Calu3 (cell line): ENCODE results near the gene SLC35A2. TPM values are rescaled to one million over a fixed set of nuclear protein-coding genes. Genes with fewer than 3 reads are reported as not detected.

Source experiments
- BruUV-seq: library from RNA; stranded (reverse); fragments of 400-500 nt; replicated peaks from 2 replicates; lab custom pipeline; 2021; lab: Mats Ljungman, UMichigan
- CTCF ChIA-PET: fragments of 300-600 bp; sonication (Branson Sonifier 250); formaldehyde crosslinking; loops from one replicate; lab custom pipeline; 2022; ENCODE audit warnings: antibody characterized with exemption; lab: Charles Lee
- DNase-seq: peaks from one replicate; pipeline ENCODE4 v3.0.0; 2022
- H3K27ac Mint-ChIP-seq: one replicate; pipeline ENCODE4 v1.8.0; 2022; ENCODE audit warnings: mixed read lengths; ENCODE audit not compliant: unreplicated experiment
- H3K27me3 Mint-ChIP-seq: one replicate; pipeline ENCODE4 v1.8.0; 2022; ENCODE audit warnings: mixed read lengths; ENCODE audit not compliant: unreplicated experiment
- H3K36me3 Mint-ChIP-seq: one replicate; pipeline ENCODE4 v1.8.0; 2022; ENCODE audit warnings: mild to moderate bottlenecking, moderate library complexity, mixed read lengths; ENCODE audit not compliant: insufficient read depth, unreplicated experiment
- H3K4me1 Mint-ChIP-seq: one replicate; pipeline ENCODE4 v1.8.0; 2022; ENCODE audit warnings: mild to moderate bottlenecking, low read depth, mixed read lengths; ENCODE audit not compliant: unreplicated experiment
- H3K4me3 Mint-ChIP-seq: one replicate; pipeline ENCODE4 v1.8.0; 2022; ENCODE audit warnings: mild to moderate bottlenecking, low read depth, moderate library complexity, mixed read lengths; ENCODE audit not compliant: unreplicated experiment
- H3K9me3 Mint-ChIP-seq: one replicate; pipeline ENCODE4 v1.8.0; 2022; ENCODE audit warnings: low read depth, mixed read lengths; ENCODE audit not compliant: unreplicated experiment
- CTCF ChIP-seq: fragments of 200-600 bp; IDR thresholded peaks from one replicate; pipeline ENCODE4 v1.8.0; 2022; ENCODE audit warnings: antibody characterized with exemption; ENCODE audit not compliant: unreplicated experiment
- intact Hi-C: fragments of 100-400 bp; cut with micrococcal nuclease; formaldehyde crosslinking; loops from one replicate; pipeline ENCODE4 v1.10.0; 2022; ENCODE audit not compliant: unreplicated experiment
- total RNA-seq: library from RNA; stranded (reverse); gene quantifications from 2 replicates; pipeline ENCODE4 v1.2.3, GENCODE V29; 2022

The SLC35A2 gene
- total RNA-seq, 1 experiment from 2014 or later: 68.1 TPM

GRCh38 chrX:48903290-48903689, 8.2 kb downstream of the SLC35A2 start:
- Mint-ChIP-seq H3K36me3 (peaks cover 64% of the 10 kb centered on the region), H3K27ac (peak overlapping the region; percentile 17), H3K27me3 (no peaks in the 10 kb centered on the region), H3K4me3 (no peak overlapping the region), H3K4me1 (no peaks in the 10 kb centered on the region), H3K9me3 (no peaks in the 10 kb centered on the region)
- no TSS peak for BruUV-seq
- no peak for TF ChIP-seq CTCF
- DNase-seq: no peak
- CTCF ChIA-PET: interaction anchor here (0.6 to 1.3 kb wide), 2 partner anchors 12 to 68 kb away, joined by 3 to 8 read pairs; partner anchors contain the start of gene PCSK1N
- intact Hi-C loops: no loop called here

- no peak for TF ChIP-seq CTCF
- Mint-ChIP-seq H3K4me1 (no peaks in the 10 kb centered on the region), H3K27ac (peak overlapping the region; percentile 17), H3K4me3 (no peak overlapping the region), H3K36me3 (peaks cover 66% of the 10 kb centered on the region), H3K9me3 (no peaks in the 10 kb centered on the region), H3K27me3 (no peaks in the 10 kb centered on the region)
- BruUV-seq: no TSS peak
- intact Hi-C loops: no loop called here
- CTCF ChIA-PET: interaction anchor here (1.3 kb wide), 1 partner anchor 11 kb away, joined by 3 read pairs; no protein-coding TSS in a partner anchor
- no peak for DNase-seq
These were observed 8.7 kb downstream of the SLC35A2 start for GRCh38 chrX:48902776-48903175.

- no peak for TF ChIP-seq CTCF
- intact Hi-C loops: no loop called here
- Mint-ChIP-seq H3K27me3 (no peaks in the 10 kb centered on the region), H3K4me1 (no peaks in the 10 kb centered on the region), H3K27ac (peak overlapping the region; percentile 11), H3K9me3 (no peaks in the 10 kb centered on the region), H3K36me3 (peaks cover 67% of the 10 kb centered on the region), H3K4me3 (peak overlapping the region; percentile 17)
- no TSS peak for BruUV-seq
- CTCF ChIA-PET: interaction anchor here (1.3 kb wide), 1 partner anchor 11 kb away, joined by 3 read pairs; no protein-coding TSS in a partner anchor
- no peak for DNase-seq
These were observed 9.3 kb downstream of the SLC35A2 start for GRCh38 chrX:48902135-48902534.

- intact Hi-C loops: no loop called here
- Mint-ChIP-seq H3K4me1 (no peaks in the 10 kb centered on the region), H3K9me3 (no peaks in the 10 kb centered on the region), H3K27me3 (no peaks in the 10 kb centered on the region), H3K36me3 (peaks cover 74% of the 10 kb centered on the region), H3K27ac (no peak overlapping the region), H3K4me3 (no peak overlapping the region)
- BruUV-seq: no TSS peak
- TF ChIP-seq CTCF: no peak
- no peak for DNase-seq
- CTCF ChIA-PET: no interaction called here
These were observed 10.4 kb downstream of the SLC35A2 start for GRCh38 chrX:48901069-48901468.
